Smooth muscle cell (in vitro differentiated cells): ENCODE results near the gene PLCB4. TPM values are rescaled to one million over a fixed set of nuclear protein-coding genes. Genes with fewer than 3 reads are reported as not detected.

ENCODE experiments used
- DNase-seq: peaks from one replicate; lab custom pipeline; 2025; ENCODE audit not compliant: unreplicated experiment; lab: John Stamatoyannopoulos, UW
- H2AFZ ChIP-seq: fragments of 200-600 bp; sonication (generic); 2 replicates; pipeline ENCODE4 v1.6.0; 2016; ENCODE audit warnings: antibody characterized with exemption, low read depth, mild to moderate bottlenecking
- H3F3A ChIP-seq: fragments of 200-600 bp; sonication (generic); 2 replicates; pipeline ENCODE4 v1.6.0; 2017; ENCODE audit warnings: antibody characterized with exemption, low read depth
- H3K27ac ChIP-seq: fragments of 200-600 bp; sonication (generic); 2 replicates; pipeline ENCODE4 v1.5.1; 2016; ENCODE audit warnings: low read depth, mild to moderate bottlenecking
- H3K27me3 ChIP-seq: fragments of 200-600 bp; sonication (generic); 2 replicates; pipeline ENCODE4 v1.6.1; 2016; ENCODE audit warnings: low read depth, mild to moderate bottlenecking
- H3K36me3 ChIP-seq: fragments of 200-600 bp; sonication (generic); 2 replicates; pipeline ENCODE4 v1.5.1; 2016; ENCODE audit warnings: low read depth
- H3K4me1 ChIP-seq: fragments of 200-600 bp; sonication (generic); 2 replicates; pipeline ENCODE4 v1.5.1; 2016; ENCODE audit warnings: low read depth
- H3K4me2 ChIP-seq: fragments of 200-600 bp; sonication (generic); 2 replicates; pipeline ENCODE4 v1.6.0; 2016; ENCODE audit warnings: mild to moderate bottlenecking
- H3K4me3 ChIP-seq: fragments of 200-600 bp; sonication (generic); 2 replicates; pipeline ENCODE4 v1.5.1; 2016; ENCODE audit warnings: mild to moderate bottlenecking
- H3K79me2 ChIP-seq: fragments of 200-600 bp; sonication (generic); 2 replicates; pipeline ENCODE4 v1.6.0; 2016; ENCODE audit warnings: low read depth, mild to moderate bottlenecking
- H3K9ac ChIP-seq: fragments of 200-600 bp; sonication (generic); 2 replicates; pipeline ENCODE4 v1.6.0; 2016; ENCODE audit warnings: low read depth
- H3K9me3 ChIP-seq: fragments of 200-600 bp; sonication (generic); replicated peaks from 2 replicates; pipeline ENCODE4 v1.5.1; 2016; ENCODE audit warnings: low read depth
- H4K20me1 ChIP-seq: fragments of 200-600 bp; sonication (generic); 2 replicates; pipeline ENCODE4 v1.6.0; 2016; ENCODE audit warnings: low read depth
- CTCF ChIP-seq: fragments of 200-600 bp; sonication (generic); IDR thresholded peaks from 2 replicates; pipeline ENCODE4 v1.5.1; 2017; ENCODE audit warnings: borderline replicate concordance, mild to moderate bottlenecking, antibody characterized with exemption; ENCODE audit not compliant: insufficient read depth, poor library complexity, severe bottlenecking
- WGBS: methylation state at CpG from one replicate; pipeline ENCODE4 v1.1.7; 2016; ENCODE audit warnings: low lambda C conversion rate; 5-methylcytosine and 5-hydroxymethylcytosine counted together
- polyA plus RNA-seq: library from polyadenylated mRNA; unstranded; fragments of >200 nt; fragmentation: Nextera tagmentation; extraction: Ambion mirVana; gene quantifications from 2 replicates; pipeline ENCODE4 v1.2.1, GENCODE V29; 2016
- total RNA-seq: library from RNA; depleted of rRNA; stranded (reverse); fragments of >200 nt; gene quantifications from 2 replicates; pipeline ENCODE4 v1.2.3, GENCODE V29; 2014

The PLCB4 gene
- total and polyA plus RNA-seq, 2 experiments from 2014 or later: 3.0 to 5.3 TPM

DNA sequence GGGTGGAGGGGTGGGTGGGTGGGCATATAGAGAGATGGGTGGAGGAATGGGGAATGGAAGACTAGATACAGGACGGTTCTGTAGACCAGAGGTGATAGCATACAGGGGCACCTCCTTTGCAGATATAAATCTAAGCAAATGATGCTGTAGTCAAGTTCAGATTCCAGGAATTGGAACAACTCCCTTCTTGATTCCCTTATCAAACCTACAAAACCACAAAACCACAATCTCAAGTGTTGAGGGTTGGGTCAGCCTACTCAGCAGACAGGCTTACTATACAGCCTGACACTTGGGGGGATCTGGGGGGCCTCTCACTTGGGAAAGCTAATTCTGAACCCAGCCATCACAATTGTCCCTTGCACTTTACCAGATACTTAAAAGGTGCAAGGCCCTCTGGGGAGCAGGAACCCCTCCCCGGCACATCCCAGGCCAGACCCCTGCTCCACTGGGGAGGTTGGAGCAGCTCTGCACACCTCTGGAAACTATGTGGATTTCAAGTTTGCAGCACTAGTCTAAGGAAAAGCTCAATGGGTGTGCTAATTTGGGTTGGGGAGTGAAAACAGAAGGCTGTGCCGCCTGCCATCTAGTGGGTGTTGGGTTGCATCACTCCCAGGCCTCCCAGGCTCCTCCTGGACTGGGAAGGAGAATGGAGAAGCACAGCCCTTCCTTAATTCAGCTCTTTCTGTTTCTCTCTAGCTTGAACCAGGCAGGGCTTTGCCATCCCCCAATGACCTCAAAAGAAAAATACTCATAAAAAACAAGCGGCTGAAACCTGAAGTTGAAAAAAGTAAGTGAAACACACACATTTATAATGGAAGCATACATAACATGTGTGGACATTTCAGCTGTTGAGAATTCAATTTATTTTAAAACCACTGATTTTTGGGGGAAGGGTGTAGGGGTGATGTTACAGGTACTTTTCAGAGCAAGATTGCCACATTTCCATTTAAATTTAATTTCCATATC, 324.3 kb downstream of the PLCB4 start:
- peak; percentile 10 for DNase-seq
- 32% methylated on average over 4 of the region's 4 CpGs for whole genome bisulfite sequencing
- no peaks in the 10 kb centered on the region for H3K36me3 ChIP-seq

DNA sequence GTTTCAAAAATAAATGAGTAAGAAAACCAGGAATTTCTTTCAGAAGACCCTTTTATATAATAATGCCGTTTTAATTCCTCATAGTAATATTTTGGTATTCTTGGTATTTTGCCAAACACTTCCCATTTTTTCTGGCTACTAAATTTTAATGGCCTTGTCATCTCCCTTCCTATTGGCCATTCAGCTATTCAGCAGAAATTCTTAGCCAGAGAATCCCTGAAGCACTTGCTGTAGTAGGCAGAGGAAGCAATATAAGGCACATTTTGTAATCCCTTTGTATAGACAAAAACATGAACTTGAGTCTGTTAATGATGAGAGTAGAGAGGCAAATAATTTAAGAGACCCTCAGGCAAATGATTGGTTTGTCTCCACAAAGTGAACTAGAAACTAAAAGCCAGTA, 327.1 kb downstream of the PLCB4 start:
- no peak overlapping the region for H3K27ac ChIP-seq
- no peak overlapping the region for H2AFZ ChIP-seq
- H3K27me3 ChIP-seq: no peaks in the 10 kb centered on the region
- no peaks in the 10 kb centered on the region for H3K79me2 ChIP-seq
- no peaks in the 10 kb centered on the region for H3K9me3 ChIP-seq
- no peaks in the 10 kb centered on the region for H3F3A ChIP-seq
- H4K20me1 ChIP-seq: no peaks in the 10 kb centered on the region
- 85% methylated on average over 1 of the region's 1 CpG for WGBS
- H3K36me3 ChIP-seq: no peaks in the 10 kb centered on the region
- TF ChIP-seq CTCF: no peak
- H3K4me3 ChIP-seq: no peak overlapping the region
- no peak overlapping the region for H3K9ac ChIP-seq
- DNase-seq: no peak
- H3K4me1 ChIP-seq: no peaks in the 10 kb centered on the region
- no peak overlapping the region for H3K4me2 ChIP-seq

More for the DNA sequence above, 324.3 kb downstream of the PLCB4 start:
- Histone ChIP-seq H4K20me1 (no peaks in the 10 kb centered on the region), H3K9ac (no peak overlapping the region), H3K9me3 (no peaks in the 10 kb centered on the region), H3K79me2 (no peaks in the 10 kb centered on the region), H3K27me3 (no peaks in the 10 kb centered on the region), H3K4me2 (no peak overlapping the region), H2AFZ (peak overlapping the region; percentile 84), H3K4me1 (no peaks in the 10 kb centered on the region), H3K27ac (no peak overlapping the region), H3F3A (no peaks in the 10 kb centered on the region), H3K4me3 (no peak overlapping the region)
- peak; percentile 64 for TF ChIP-seq CTCF

GRCh38 chr20:9397928-9398327, 329.0 kb downstream of the PLCB4 start:
- no peaks in the 10 kb centered on the region for H3K4me1 ChIP-seq
- H3K27me3 ChIP-seq: no peaks in the 10 kb centered on the region
- no peak for DNase-seq
- H3K9ac ChIP-seq: no peak overlapping the region
- WGBS: 95% methylated on average over 8 of the region's 8 CpGs
- H3K4me3 ChIP-seq: no peak overlapping the region
- H2AFZ ChIP-seq: no peak overlapping the region
- no peak overlapping the region for H3K27ac ChIP-seq
- no peaks in the 10 kb centered on the region for H3K36me3 ChIP-seq
- TF ChIP-seq CTCF: no peak
- no peaks in the 10 kb centered on the region for H4K20me1 ChIP-seq
- no peaks in the 10 kb centered on the region for H3K9me3 ChIP-seq
- H3F3A ChIP-seq: no peaks in the 10 kb centered on the region
- no peaks in the 10 kb centered on the region for H3K79me2 ChIP-seq
- no peak overlapping the region for H3K4me2 ChIP-seq

- WGBS: 80% methylated on average over 4 of the region's 4 CpGs
- H3K36me3 ChIP-seq: no peaks in the 10 kb centered on the region
- no peak for TF ChIP-seq CTCF
Measured at GRCh38 chr20:9398882-9399281, 330.0 kb downstream of the PLCB4 start.

More at GRCh38 chr20:9398882-9399281, 330.0 kb downstream of the PLCB4 start:
- Histone ChIP-seq H3K79me2 (no peaks in the 10 kb centered on the region), H3K27me3 (no peaks in the 10 kb centered on the region), H3K4me3 (no peak overlapping the region), H3K27ac (no peak overlapping the region), H3F3A (no peaks in the 10 kb centered on the region), H3K9ac (no peak overlapping the region), H2AFZ (no peak overlapping the region), H3K4me1 (no peaks in the 10 kb centered on the region), H4K20me1 (no peaks in the 10 kb centered on the region), H3K4me2 (no peak overlapping the region), H3K9me3 (no peaks in the 10 kb centered on the region)
- no peak for DNase-seq
